ENCODE data around the gene OPRL1.

The OPRL1 gene

GRCh38 chr20:64076061-64076997 lies 3.6 kb upstream of the OPRL1 start:
- H3K4me3 ChIP-seq (ENCODE audit: low read depth, low read length) = no peak overlapping the region
- no peaks in the 10 kb centered on the region for H3K9me3 ChIP-seq (ENCODE audit: severe bottlenecking)
- no peak for TF ChIP-seq CTCF (IDR thresholded peaks at IDR 0.05; ENCODE audit: low read depth, low read length)
- no peaks in the 10 kb centered on the region for H3K36me3 ChIP-seq
- DNase-seq = no peak
- H3K27me3 ChIP-seq (ENCODE audit: insufficient read depth, low read depth, severe bottlenecking) = no peaks in the 10 kb centered on the region
- H3K27ac ChIP-seq = no peak overlapping the region

- DNase-seq = no peak
- no peaks in the 10 kb centered on the region for H3K9me3 ChIP-seq (ENCODE audit: severe bottlenecking)
- H3K27ac ChIP-seq = no peak overlapping the region
- no peaks in the 10 kb centered on the region for H3K27me3 ChIP-seq (ENCODE audit: insufficient read depth, low read depth, severe bottlenecking)
- no peaks in the 10 kb centered on the region for H3K36me3 ChIP-seq
- no peak for TF ChIP-seq CTCF (IDR thresholded peaks at IDR 0.05; ENCODE audit: low read depth, low read length)
- no peak overlapping the region for H3K4me3 ChIP-seq (ENCODE audit: low read depth, low read length)
These were observed 2.8 kb upstream of the OPRL1 start for GRCh38 chr20:64077094-64077493.

DNA sequence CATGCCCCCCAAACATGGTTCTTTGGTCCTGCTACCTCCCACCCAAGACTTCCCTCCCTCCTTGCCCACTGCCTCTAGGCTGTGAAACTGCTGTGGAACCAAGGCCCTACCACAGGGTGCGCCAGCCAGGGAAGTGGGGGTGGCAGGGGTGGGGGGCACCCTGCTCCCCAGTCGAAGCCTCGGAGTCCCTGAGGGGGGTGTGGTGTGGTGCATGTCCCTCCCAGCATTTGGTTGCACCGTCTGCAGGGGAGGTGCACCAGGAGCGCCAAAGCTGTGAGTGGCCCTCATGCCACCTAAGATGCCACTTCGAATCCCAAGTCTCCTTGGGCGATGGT lies 2.4 kb upstream of the OPRL1 start:
- no peak for TF ChIP-seq CTCF (IDR thresholded peaks at IDR 0.05; ENCODE audit: low read depth, low read length)
- Histone ChIP-seq H3K4me3 (ENCODE audit: low read depth, low read length) (no peak overlapping the region), H3K36me3 (no peaks in the 10 kb centered on the region), H3K27ac (no peak overlapping the region), H3K27me3 (ENCODE audit: insufficient read depth, low read depth, severe bottlenecking) (no peaks in the 10 kb centered on the region), H3K9me3 (ENCODE audit: severe bottlenecking) (no peaks in the 10 kb centered on the region)
- no peak for DNase-seq

- DNase-seq = no peak
- H3K9me3 ChIP-seq (ENCODE audit: severe bottlenecking) = no peaks in the 10 kb centered on the region
- H3K27ac ChIP-seq = no peak overlapping the region
- H3K4me3 ChIP-seq (ENCODE audit: low read depth, low read length) = no peak overlapping the region
- H3K27me3 ChIP-seq (ENCODE audit: insufficient read depth, low read depth, severe bottlenecking) = no peaks in the 10 kb centered on the region
- TF ChIP-seq CTCF (IDR thresholded peaks at IDR 0.05; ENCODE audit: low read depth, low read length) = no peak
- H3K36me3 ChIP-seq = no peaks in the 10 kb centered on the region
These were observed 1.9 kb upstream of the OPRL1 start for GRCh38 chr20:64077876-64078551.

GRCh38 chr20:64078934-64079272 lies 979 bp upstream of the OPRL1 start:
- no peak overlapping the region for H3K27ac ChIP-seq
- no peak for DNase-seq
- no peaks in the 10 kb centered on the region for H3K27me3 ChIP-seq (ENCODE audit: insufficient read depth, low read depth, severe bottlenecking)
- no peak for TF ChIP-seq CTCF (IDR thresholded peaks at IDR 0.05; ENCODE audit: low read depth, low read length)
- H3K9me3 ChIP-seq (ENCODE audit: severe bottlenecking) = no peaks in the 10 kb centered on the region
- H3K36me3 ChIP-seq = no peaks in the 10 kb centered on the region
- H3K4me3 ChIP-seq (ENCODE audit: low read depth, low read length) = peak overlapping the region; percentile 64

All from WERI-Rb-1 (cell line).